LNCaP clone FGC (cell line): ENCODE data around the gene DPH1.
A peak's percentile ranks its signal among the peaks of the same experiment; 100 is the strongest.

Source experiments
- DNase-seq: peaks from one replicate; pipeline ENCODE4 v3.0.0-alpha.2; 2011; ENCODE audit warnings: low read depth
- H3K4me3 ChIP-seq: 2 replicates; pipeline ENCODE4 v1.5.1; 2011; ENCODE audit warnings: mild to moderate bottlenecking, low read depth, low read length, control low read depth
- CTCF ChIP-seq: IDR thresholded peaks from 2 replicates; pipeline ENCODE4 v1.5.1; 2012; ENCODE audit warnings: mild to moderate bottlenecking; ENCODE audit not compliant: control insufficient read depth, insufficient read depth; ENCODE audit errors: extremely low read depth

The DPH1 gene

DNA sequence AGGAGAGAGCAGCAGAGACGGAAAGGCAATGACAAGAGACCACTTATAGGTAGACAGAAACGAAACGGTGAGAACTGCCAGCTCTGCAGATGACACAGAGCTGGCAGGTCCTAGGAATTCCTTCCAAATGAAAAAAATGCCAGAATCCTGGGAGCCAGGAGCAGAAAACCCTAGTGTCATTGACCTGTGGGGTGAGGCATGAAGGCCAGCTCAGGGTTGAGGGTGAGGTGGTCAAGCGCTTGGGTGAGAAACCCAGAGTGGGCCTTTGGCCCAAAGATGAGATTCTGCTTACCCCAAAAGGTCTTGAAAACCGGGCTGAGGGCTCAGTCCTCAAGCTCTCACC lies 34.2 kb downstream of the DPH1 start:
- DNase-seq: no peak
- TF ChIP-seq CTCF: no peak
- no peak overlapping the region for H3K4me3 ChIP-seq

DNA sequence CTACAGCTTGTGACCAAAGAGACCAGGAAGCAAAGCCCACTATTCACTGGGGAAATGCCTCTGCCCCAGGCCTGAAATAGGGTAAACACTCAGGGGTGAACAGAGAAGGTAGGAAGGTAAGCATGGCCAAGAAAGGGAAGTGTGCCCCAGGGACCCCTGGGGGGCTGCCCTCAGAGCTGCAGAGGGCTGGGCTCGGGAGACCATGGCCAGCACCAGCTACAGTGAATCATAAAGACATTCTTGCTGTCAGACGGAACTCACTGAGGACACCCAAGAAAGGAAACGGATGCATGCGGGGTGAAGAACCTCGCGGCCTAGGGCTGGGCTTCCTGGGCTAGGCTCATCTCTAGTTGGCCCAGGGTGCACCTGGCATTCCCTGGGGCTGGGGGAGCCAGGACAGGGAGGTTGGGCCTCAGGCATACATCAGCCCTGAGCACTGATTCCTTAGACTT lies 34.6 kb downstream of the DPH1 start:
- no peak for TF ChIP-seq CTCF
- H3K4me3 ChIP-seq: no peak overlapping the region
- no peak for DNase-seq

GRCh38 chr17:2064980-2065785 lies 35.2 kb downstream of the DPH1 start:
- DNase-seq: no peak
- peak; percentile 47 for TF ChIP-seq CTCF
- no peak overlapping the region for H3K4me3 ChIP-seq

- no peak for DNase-seq
- TF ChIP-seq CTCF: no peak
Observed at GRCh38 chr17:2065949-2066400, 36.0 kb downstream of the DPH1 start.

GRCh38 chr17:2067048-2067561 lies 37.2 kb downstream of the DPH1 start:
- TF ChIP-seq CTCF: no peak
- H3K4me3 ChIP-seq: no peak overlapping the region
- DNase-seq: no peak

More at GRCh38 chr17:2065949-2066400, 36.0 kb downstream of the DPH1 start:
- no peak overlapping the region for H3K4me3 ChIP-seq

DNA sequence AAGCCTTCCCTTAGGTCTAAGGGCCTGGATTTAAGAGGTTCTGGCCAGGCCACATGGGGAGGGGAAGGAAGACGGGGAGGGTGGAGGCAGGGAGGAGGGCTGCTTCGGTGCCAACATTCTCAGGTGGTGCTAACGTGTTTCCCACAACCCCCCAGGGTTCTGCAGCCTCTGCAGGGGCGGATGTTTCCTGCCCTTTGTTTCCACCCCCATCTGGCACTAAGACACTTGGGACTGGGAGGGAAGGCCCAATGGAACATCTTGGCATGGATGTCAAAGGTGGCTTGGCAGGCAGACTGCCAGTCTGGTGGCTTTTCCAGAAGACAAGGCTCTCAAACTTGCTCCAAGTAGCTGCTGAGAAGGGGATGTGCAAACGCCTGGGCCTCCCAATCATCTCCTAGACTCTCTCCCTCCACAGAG lies 37.7 kb downstream of the DPH1 start:
- DNase-seq: no peak
- no peak overlapping the region for H3K4me3 ChIP-seq
- TF ChIP-seq CTCF: no peak
